IPS DF 6.9 (cell line): ENCODE data around the gene ESYT3.
"Not testable (repeated sequence)": the region's sequence is repeated elsewhere in the genome, so short reads cannot be mapped to it uniquely, and the experiment has no call there.

Experiments used
- DNase-seq: peaks from one replicate; pipeline ENCODE4 v3.0.0-alpha.2; 2013; ENCODE audit warnings: low read depth, low spot score
- H3K27ac ChIP-seq: one replicate; pipeline ENCODE4 v1.5.1; 2013; ENCODE audit warnings: low read length, control low read depth
- H3K27me3 ChIP-seq: 2 replicates; pipeline ENCODE4 v1.6.1; 2013; ENCODE audit warnings: mild to moderate bottlenecking, low read length; ENCODE audit not compliant: control insufficient read depth, insufficient read depth
- H3K36me3 ChIP-seq: 2 replicates; pipeline ENCODE4 v1.6.1; 2013; ENCODE audit warnings: low read length; ENCODE audit not compliant: control insufficient read depth, insufficient read depth
- H3K4me1 ChIP-seq: 2 replicates; pipeline ENCODE4 v1.6.1; 2013; ENCODE audit warnings: low read length; ENCODE audit not compliant: control insufficient read depth, insufficient read depth
- H3K4me3 ChIP-seq: 2 replicates; pipeline ENCODE4 v1.5.1; 2013; ENCODE audit warnings: mild to moderate bottlenecking, low read length
- H3K9me3 ChIP-seq: 2 replicates; pipeline ENCODE4 v1.6.1; 2013; ENCODE audit warnings: low read length, inconsistent platforms; ENCODE audit not compliant: control insufficient read depth, insufficient read depth
- WGBS: extraction: QIAGEN DNeasy Blood & Tissue Kit; methylation state at CpG from one replicate; pipeline ENCODE4 v1.1.7; 2013; ENCODE audit warnings: mixed read lengths, missing lambda C conversion rate; ENCODE audit not compliant: insufficient read length, insufficient coverage; 5-methylcytosine and 5-hydroxymethylcytosine counted together

ESYT3 gene

GRCh38 chr3:138491971-138492370 is 57.6 kb downstream of the ESYT3 start:
- no peaks in the 10 kb centered on the region for H3K36me3 ChIP-seq
- no peaks in the 10 kb centered on the region; the same call in 1 of the 2 replicates for H3K9me3 ChIP-seq
- WGBS = no CpG with 5 or more reads among the region's 1 CpG
- no peak overlapping the region for H3K27ac ChIP-seq
- DNase-seq = no peak
- no peak overlapping the region for H3K4me3 ChIP-seq
- no peaks in the 10 kb centered on the region for H3K4me1 ChIP-seq
- no peaks in the 10 kb centered on the region for H3K27me3 ChIP-seq

- DNase-seq = no peak
- Histone ChIP-seq H3K9me3 (no peaks in the 10 kb centered on the region; the same call in 1 of the 2 replicates), H3K36me3 (no peaks in the 10 kb centered on the region), H3K27ac (no peak overlapping the region), H3K4me1 (no peaks in the 10 kb centered on the region), H3K4me3 (no peak overlapping the region), H3K27me3 (no peaks in the 10 kb centered on the region)
- WGBS = no CpG with 5 or more reads among the region's 4 CpGs
These were observed 58.7 kb downstream of the ESYT3 start for GRCh38 chr3:138492980-138493675.

- H3K4me1 ChIP-seq = no peaks in the 10 kb centered on the region
- H3K27me3 ChIP-seq = no peaks in the 10 kb centered on the region
- no peaks in the 10 kb centered on the region for H3K9me3 ChIP-seq
- no CpG with 5 or more reads among the region's 3 CpGs for WGBS
- no peak for DNase-seq
- H3K36me3 ChIP-seq = no peaks in the 10 kb centered on the region
- H3K27ac ChIP-seq = no peak overlapping the region
- no peak overlapping the region for H3K4me3 ChIP-seq
These were observed 59.6 kb downstream of the ESYT3 start for GRCh38 chr3:138493804-138494606.

- Histone ChIP-seq H3K36me3 (no peaks in the 10 kb centered on the region), H3K4me1 (no peaks in the 10 kb centered on the region), H3K4me3 (no peak overlapping the region), H3K27me3 (no peaks in the 10 kb centered on the region), H3K27ac (no peak overlapping the region), H3K9me3 (no peaks in the 10 kb centered on the region)
- no peak for DNase-seq
These were observed 60.2 kb downstream of the ESYT3 start for GRCh38 chr3:138494607-138494929.

- H3K27me3 ChIP-seq, H3K9me3 ChIP-seq, DNase-seq, H3K4me1 ChIP-seq, H3K27ac ChIP-seq, H3K36me3 ChIP-seq, H3K4me3 ChIP-seq: not testable (repeated sequence)
- WGBS = no CpG with 5 or more reads among the region's 3 CpGs
These were observed 61.2 kb downstream of the ESYT3 start for GRCh38 chr3:138495638-138496037.

GRCh38 chr3:138496436-138496835 is 62.0 kb downstream of the ESYT3 start:
- Histone ChIP-seq H3K9me3 (no peaks in the 10 kb centered on the region), H3K4me3 (no peak overlapping the region), H3K27ac (no peak overlapping the region), H3K4me1 (no peaks in the 10 kb centered on the region), H3K27me3 (no peaks in the 10 kb centered on the region), H3K36me3 (no peaks in the 10 kb centered on the region)
- no CpG with 5 or more reads among the region's 2 CpGs for WGBS
- DNase-seq = no peak

- H3K9me3 ChIP-seq = no peaks in the 10 kb centered on the region
- H3K27me3 ChIP-seq = no peaks in the 10 kb centered on the region
- H3K4me3 ChIP-seq = no peak overlapping the region
- no peak for DNase-seq
- H3K36me3 ChIP-seq = no peaks in the 10 kb centered on the region
- no peak overlapping the region for H3K27ac ChIP-seq
- no peaks in the 10 kb centered on the region for H3K4me1 ChIP-seq
These were observed 62.6 kb downstream of the ESYT3 start for GRCh38 chr3:138497021-138497420.

GRCh38 chr3:138497851-138498250 is 63.4 kb downstream of the ESYT3 start:
- H3K27ac ChIP-seq = no peak overlapping the region
- no peaks in the 10 kb centered on the region for H3K4me1 ChIP-seq
- no peaks in the 10 kb centered on the region for H3K9me3 ChIP-seq
- DNase-seq = no peak
- H3K4me3 ChIP-seq = no peak overlapping the region
- no peaks in the 10 kb centered on the region for H3K36me3 ChIP-seq
- no CpG with 5 or more reads among the region's 1 CpG for WGBS
- no peaks in the 10 kb centered on the region for H3K27me3 ChIP-seq

GRCh38 chr3:138498991-138499390 is 64.6 kb downstream of the ESYT3 start:
- Histone ChIP-seq H3K36me3 (no peaks in the 10 kb centered on the region), H3K4me3 (no peak overlapping the region), H3K27ac (no peak overlapping the region), H3K27me3 (no peaks in the 10 kb centered on the region), H3K9me3 (no peaks in the 10 kb centered on the region), H3K4me1 (no peaks in the 10 kb centered on the region)
- DNase-seq = no peak

- Histone ChIP-seq H3K27ac (no peak overlapping the region), H3K9me3 (no peaks in the 10 kb centered on the region), H3K36me3 (no peaks in the 10 kb centered on the region), H3K4me1 (peaks cover 1% of the 10 kb centered on the region; the same call in 1 of the 2 replicates), H3K4me3 (no peak overlapping the region), H3K27me3 (no peaks in the 10 kb centered on the region)
- WGBS = no CpG with 5 or more reads among the region's 3 CpGs
- DNase-seq = no peak
These were observed 73.1 kb downstream of the ESYT3 start for GRCh38 chr3:138507524-138507923.

GRCh38 chr3:138509586-138509985 is 75.2 kb downstream of the ESYT3 start:
- Histone ChIP-seq H3K27ac (no peak overlapping the region), H3K4me3 (no peak overlapping the region), H3K9me3 (no peaks in the 10 kb centered on the region), H3K4me1 (peaks cover 1% of the 10 kb centered on the region; the same call in 1 of the 2 replicates), H3K36me3 (no peaks in the 10 kb centered on the region), H3K27me3 (no peaks in the 10 kb centered on the region)
- DNase-seq = no peak
- no CpG with 5 or more reads among the region's 2 CpGs for WGBS
